Measurements from ENCODE around the gene EVA1A.

EVA1A gene

GRCh38 chr2:75541430-75541829 lies 19.3 kb downstream of the EVA1A start:
- no peak for DNase-seq (ENCODE audit: low spot score)

DNA sequence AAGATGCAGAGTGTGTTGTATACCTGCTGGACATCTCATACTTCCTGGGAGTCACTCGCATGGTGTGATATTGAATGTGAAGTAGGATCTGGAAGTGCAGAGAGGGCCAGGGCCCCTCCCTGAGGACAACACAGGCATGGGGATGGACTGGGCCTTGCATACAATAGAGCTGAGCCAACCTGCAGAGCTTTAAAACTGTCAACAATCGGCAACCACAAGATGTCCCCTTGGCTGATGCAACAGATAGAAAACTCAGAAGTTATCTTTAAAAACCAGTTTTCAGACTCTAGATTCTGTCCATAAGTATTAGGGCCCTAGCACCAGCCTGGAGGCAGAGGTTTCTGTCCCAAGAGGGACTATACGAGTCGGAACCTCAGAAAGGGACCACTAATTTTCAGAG lies 19.7 kb downstream of the EVA1A start:
- DNase-seq (ENCODE audit: low spot score), result no peak

DNA sequence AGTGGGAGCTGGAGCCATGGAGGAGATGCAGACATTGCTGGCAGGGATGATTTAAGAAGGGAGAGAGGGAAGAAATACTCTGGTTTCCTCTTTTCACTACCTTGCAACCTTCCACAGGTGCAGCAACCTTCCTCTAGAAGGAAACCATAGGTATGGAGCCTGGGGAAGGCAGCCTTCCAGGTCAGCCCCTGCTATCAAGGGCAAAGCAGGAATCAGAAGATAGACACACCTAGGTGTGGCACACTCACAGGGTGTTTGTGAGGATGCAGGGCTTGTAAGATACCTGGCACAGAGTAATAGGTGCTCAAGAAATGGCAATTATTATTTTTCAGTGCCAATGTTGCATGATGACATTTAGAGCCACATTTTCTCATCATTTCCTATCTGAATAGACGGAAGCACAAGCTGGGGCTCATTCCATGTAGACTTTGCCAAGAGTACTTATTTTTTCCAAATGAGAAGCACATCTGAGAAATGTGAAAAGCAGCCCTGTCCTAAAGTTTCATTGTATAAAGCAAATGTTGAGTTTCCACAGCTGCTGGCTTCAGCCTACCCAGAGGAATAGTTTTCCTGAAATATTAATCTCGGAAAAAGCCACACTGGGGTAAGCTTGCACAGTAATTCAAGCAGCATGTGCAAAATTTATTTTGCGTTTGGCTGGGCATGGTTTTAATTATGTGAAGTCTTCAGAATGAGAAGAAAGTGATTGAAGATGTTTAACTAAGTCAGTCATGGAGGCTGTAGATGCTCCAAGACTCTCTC lies 20.6 kb downstream of the EVA1A start:
- no peak for DNase-seq (ENCODE audit: low spot score)

- DNase-seq (ENCODE audit: low spot score), result no peak
These were observed 21.9 kb downstream of the EVA1A start for GRCh38 chr2:75538521-75539490.

GRCh38 chr2:75537658-75538057 lies 23.1 kb downstream of the EVA1A start:
- DNase-seq (ENCODE audit: low spot score), result no peak

DNA sequence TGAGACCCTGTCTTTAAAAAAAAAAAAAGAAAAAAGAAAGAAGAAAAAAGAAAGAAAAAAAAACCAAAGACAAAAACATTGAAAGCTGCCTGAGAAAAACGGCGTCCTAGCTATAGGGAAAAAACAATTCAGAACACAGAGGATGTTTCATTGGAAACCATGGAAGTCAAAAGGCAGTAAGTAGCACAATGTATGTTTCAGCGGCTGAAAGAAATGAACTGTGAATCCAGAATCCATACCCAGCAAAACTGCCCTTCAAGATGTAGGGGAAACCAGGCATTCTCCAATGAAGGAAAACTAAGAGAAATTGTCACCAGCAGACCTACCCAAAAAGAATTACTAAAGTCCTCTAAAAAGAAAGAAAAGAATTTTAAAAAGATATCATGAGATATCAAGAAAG lies 27.6 kb downstream of the EVA1A start:
- DNase-seq (ENCODE audit: low spot score), result no peak

- no peak for DNase-seq (ENCODE audit: low spot score)
These were observed 28.3 kb downstream of the EVA1A start for GRCh38 chr2:75532488-75532887.

GRCh38 chr2:75528221-75528977 lies 32.3 kb downstream of the EVA1A start:
- DNase-seq (ENCODE audit: low spot score), result no peak

GRCh38 chr2:75527676-75528075 lies 33.1 kb downstream of the EVA1A start:
- no peak for DNase-seq (ENCODE audit: low spot score)

DNA sequence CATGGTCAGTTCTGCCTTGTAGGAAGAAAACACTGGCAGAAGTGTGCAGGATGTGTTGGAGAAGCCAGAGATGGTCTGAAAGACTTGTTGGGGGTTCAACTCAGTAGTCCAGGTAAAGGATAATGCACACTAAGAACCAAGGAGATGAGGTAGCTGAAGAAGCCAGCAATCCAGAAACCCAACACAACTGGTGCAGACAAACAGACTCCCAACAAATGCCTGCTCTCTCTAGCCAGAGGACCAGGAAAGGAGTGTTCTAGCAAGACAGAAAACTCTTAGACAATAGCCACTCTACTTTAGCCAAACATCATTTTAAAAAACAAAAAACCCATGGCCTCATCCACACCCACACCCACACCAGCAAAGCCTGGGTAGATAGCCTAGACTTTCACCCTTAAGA lies 33.9 kb downstream of the EVA1A start:
- DNase-seq (ENCODE audit: low spot score), result no peak

GRCh38 chr2:75525434-75526310 lies 35.1 kb downstream of the EVA1A start:
- no peak for DNase-seq (ENCODE audit: low spot score)

DNA sequence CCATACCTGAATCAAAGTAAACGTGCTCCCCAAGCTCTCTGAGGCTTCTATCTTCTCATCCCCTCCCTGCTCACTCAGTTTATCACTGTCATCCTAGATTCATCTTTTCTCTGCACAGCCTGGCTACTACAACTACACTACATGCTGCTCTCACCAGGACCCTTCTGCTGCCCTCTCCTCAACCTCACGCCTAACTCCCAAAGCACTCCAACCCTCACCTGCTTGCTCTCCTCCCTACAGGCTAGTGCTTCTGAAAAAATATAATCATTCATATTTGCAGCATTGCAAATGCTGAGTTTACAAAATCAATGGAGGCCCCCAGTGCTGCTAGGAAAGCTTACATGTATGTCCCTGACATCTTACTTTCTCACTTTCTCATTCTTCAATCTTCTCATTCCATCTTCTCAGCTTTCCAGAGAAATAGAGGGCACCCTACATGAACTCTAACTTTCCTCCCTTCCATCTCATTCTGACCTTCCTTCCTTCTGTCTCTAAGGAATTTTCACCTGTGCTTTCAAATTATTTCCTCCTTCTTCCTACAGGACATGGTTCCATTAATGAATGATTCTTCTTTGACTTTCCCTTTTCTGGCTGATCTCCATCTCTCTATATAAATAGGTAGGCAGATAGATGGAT lies 36.3 kb downstream of the EVA1A start:
- no peak for DNase-seq (ENCODE audit: low spot score)

- no peak for DNase-seq (ENCODE audit: low spot score)
These were observed 37.1 kb downstream of the EVA1A start for GRCh38 chr2:75523313-75524275.

DNA sequence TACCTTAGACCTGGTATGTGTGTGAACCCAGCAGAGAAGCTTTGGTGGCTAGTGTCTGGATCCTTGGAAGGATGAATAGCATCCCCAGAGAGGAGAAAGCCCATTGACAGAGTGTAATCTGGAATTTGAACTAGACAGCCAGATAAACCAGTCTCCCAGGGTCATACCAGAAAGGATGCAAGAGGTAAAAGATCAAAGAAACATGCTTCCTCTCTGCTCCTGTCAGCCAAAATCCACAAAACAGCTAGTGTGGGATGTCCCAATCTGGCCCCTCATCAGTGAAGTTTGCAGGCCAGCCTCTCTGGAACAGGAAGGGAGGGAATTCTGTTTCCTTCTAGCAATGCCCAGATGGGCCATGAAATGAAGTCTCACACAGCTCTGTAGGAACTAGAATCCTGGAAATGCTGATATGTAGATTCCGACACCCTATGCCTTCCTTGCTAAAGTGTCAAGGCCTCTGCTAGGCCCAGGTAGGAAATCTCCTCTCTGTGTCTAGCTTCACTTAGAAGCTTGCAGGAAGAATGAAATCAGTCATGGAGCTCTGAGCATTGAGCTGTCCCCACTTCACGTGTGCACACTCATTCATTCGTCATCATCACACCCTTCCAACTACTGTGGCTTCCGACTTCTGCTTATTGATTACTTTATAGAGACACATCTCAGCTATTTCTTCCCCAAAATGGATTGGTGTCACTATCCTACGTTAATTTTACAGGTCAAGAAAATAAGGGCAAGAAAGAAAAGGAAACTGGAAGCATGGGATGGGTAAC lies 38.0 kb downstream of the EVA1A start:
- no peak for DNase-seq (ENCODE audit: low spot score)

GRCh38 chr2:75521225-75521872 lies 39.4 kb downstream of the EVA1A start:
- no peak for DNase-seq (ENCODE audit: low spot score)

GRCh38 chr2:75519843-75520242 lies 40.9 kb downstream of the EVA1A start:
- DNase-seq (ENCODE audit: low spot score), result no peak

DNA sequence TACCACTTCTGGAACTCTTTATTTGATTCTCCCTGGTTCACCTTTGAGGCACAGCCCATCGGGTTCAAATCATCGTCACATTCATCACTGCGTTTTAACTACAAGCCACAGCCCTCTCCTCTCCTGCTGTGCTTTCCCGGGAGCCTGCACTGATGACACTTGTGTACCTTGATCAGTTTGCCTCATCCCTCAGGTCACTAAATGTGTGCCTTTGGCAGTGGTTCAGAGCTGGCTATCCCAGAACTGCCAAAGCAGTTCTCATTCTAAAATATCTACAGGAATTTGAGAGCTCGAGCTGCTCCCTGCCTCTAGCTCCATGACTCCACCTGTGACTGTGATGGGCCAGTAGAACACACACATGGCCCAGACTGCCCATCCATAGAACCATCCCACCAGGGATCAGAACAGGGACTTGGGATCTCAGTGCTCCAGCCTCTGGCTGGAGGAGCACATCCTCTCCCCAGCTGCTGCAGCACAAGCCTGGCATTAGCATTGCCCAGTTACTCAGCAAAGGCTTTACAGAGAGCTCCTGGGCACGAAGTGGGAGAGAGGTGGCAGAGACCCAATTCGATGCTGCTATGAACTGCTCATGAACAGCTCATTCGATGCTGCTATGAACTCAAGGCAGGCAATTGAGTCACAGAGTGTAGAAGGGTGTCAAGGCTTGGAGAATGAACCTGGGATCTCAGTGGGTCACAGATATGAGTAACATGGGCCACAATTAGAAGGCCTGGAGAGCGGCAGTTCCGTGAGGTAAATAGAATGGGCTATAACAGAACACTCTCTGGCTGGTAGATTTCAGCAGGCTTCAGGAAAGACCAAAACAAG lies 41.9 kb downstream of the EVA1A start:
- no peak for DNase-seq (ENCODE audit: low spot score)

Measured in CD4-positive, alpha-beta T cell treated with Interleukin-6 at 100 ng/mL for 8 hours (primary cell).